Activated naive CD4-positive, alpha-beta T cell (primary cell): ENCODE results near the gene EHD1.

Experiments
- DNase-seq, 4 experiments: peaks; one replicate each; lab custom pipeline; 2025; lab: John Stamatoyannopoulos, UW

The EHD1 gene

DNA sequence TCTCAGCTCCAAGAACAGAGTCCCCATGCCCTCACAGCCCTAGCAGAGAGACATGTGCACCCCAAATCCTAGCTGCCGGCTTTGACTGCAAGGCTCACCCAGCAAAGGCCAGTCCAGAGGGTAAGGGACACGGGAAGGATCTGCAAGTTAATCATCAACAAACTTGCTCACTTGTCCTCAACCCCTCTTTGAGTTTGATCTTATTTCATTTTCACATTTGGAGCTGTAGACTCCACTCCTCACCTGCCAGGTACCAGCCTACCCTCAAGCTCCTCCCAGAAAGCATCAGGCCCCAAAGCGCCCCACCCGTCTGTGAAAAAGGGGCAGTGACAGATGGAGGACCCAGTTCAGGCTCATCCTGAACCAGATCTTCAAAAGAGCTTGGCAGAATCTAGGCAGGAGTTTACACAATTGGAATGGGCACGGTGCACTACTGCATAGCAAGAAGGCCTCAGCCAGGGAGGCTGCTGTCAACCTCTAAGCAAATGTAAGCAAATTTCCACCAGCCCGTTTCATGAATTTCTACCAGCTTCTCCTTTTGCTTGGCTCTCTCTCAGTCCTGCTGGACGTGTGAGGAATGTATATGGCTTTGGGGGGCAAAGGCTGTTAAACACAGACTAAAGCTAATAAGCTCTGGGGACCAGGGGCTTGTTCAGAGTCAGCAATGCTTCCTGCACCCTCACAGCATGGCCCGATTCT lies 5.5 kb downstream of the EHD1 start:
- DNase-seq, result no peak

DNA sequence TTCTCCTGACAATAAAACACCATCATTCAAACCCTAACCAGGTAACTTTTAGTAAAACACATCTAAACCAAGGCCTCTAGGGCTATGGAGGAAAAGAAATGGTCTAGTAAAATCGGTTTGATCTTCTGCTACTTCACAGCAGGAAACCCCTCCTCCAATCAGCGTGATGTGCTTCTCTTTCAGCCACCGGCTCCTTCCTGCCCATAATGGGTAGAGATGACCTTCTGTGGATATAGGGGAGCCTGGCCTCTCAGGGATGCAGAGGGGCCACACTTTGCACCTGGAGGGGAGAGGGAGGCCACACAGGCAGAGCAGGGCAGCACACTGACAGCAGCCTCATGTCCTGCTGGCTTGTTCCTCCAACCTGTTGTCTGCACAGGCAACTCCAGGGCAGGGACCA lies 6.9 kb downstream of the EHD1 start:
- no peak for DNase-seq

GRCh38 chr11:64870893-64871466 lies 7.4 kb downstream of the EHD1 start:
- DNase-seq, result no peak

- DNase-seq, result no peak
Observed at GRCh38 chr11:64870176-64870892, 8.1 kb downstream of the EHD1 start.

- no peak for DNase-seq
Observed at GRCh38 chr11:64869571-64870175, 8.7 kb downstream of the EHD1 start.

DNA sequence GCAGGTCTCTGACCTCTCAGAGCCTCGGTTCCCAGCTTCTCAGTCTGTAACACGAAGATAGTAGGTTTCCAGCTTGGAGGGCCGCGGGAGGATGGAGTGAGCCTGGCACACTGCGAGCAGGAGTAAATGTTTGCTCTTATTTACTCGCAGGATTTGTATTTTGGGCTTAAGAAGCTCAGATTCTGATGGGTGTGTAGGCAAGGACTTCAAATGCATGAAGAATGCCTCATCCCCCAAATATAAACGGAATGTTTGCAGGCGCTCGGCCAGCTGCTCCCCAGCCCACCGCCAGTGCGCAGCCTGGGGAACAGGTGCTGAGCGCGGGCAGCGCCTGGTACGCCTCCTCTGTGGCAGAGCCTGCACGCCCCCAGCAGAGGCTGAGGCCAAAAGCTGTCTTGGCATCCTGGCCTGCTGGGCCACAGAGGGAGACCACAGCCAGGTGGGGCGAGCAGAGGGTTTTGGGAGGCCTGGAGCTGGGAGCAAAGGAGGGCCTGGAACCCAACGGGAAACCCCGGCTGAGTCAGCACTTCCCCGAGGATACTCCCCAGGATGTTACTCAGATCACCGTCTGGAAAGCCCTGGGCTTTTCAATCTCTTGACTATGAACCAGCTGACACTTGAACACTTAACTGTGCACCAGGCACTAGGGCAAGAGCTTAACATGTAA lies 9.4 kb downstream of the EHD1 start:
- DNase-seq, result peak in 2 of 4 experiments; percentile 24 to 26

DNA sequence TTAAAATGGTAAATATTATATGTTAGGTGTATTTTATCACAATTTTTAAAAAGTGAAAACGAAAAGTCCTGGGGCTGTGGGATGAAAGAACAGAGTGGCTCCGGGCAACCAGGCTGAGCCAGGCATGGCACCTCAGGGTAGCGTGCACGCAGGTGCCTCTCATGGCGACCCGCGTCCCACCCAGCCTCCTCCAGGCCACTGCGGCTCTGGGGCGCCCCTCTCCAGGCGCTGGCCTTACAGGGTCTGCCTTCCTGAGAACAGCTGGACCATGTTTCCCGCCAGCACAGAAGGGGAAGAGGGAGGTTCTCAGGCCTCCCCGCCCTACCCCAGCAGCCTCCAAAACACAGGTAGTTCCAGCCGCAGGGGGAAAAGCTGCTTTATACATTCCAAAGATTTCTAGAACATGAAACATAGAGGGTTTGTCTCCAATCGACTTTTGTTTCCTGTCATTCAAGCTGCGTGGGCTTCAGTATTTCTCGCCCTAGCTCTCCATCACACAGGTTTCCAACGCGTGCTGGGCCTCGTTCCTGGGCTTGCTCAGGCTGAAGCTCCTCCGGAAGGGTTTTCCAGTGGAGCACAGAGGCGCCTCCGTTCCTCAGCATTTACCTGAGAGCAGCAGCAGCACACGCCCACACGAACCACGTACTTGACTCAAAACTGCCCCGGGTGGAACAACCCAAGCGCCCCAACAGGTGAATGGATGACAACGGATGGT lies 10.5 kb downstream of the EHD1 start:
- DNase-seq, result no peak

DNA sequence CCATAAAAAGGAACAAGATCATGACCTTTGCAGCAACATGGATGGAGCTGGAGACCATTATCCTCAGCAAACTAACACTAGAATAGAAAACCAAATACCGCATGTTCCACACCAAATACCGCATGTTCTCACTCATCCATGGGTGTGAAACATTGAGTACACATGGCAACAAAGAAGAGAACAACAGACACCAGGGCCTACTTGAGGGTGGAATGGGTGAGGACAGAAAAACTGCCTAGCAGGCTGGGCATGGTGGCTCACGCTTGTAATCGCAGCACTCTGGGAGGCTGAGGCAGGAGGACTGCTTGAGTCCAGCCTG lies 12.3 kb downstream of the EHD1 start:
- no peak for DNase-seq

DNA sequence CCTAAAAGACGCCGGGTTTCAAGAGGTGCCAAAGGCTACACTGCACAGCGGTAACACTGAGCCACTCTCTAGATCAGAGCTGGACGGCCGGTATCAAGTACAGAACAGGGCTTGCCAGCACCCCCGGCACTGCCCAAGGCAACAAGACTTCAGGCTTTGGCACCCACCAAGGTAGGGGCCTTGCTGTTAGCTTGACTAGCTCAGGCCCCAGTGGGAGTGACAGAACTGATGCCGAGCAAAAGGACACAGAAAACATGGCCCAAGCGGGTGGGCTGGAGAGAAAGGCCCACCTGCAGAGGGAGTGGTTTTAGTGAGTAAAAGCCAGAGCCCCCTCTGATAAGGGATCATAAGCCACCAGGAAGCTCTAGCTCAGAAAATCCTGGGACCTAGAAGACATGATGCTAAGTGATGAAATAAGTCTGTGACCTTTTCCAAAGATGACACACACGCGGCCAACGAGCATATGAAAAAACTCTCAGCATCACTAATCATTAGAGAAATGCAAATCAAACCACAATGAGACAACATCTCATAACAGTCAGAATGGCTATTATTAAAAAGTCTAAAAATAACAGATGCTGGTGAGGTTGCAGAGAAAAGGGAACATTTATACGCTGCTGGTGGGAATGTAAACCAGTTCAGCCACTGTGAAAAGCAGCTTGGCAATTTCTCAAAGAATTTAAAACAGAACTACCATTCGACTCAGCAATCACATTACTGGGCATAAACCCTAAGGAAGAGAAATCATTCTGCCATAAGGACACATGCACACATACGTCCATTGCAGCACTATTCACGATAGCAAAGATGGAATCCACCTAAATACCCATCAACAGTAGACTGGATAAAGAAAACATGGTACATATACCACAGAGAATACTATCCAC lies 12.9 kb downstream of the EHD1 start:
- no peak for DNase-seq

GRCh38 chr11:64864473-64865285 lies 13.7 kb downstream of the EHD1 start:
- no peak for DNase-seq

DNA sequence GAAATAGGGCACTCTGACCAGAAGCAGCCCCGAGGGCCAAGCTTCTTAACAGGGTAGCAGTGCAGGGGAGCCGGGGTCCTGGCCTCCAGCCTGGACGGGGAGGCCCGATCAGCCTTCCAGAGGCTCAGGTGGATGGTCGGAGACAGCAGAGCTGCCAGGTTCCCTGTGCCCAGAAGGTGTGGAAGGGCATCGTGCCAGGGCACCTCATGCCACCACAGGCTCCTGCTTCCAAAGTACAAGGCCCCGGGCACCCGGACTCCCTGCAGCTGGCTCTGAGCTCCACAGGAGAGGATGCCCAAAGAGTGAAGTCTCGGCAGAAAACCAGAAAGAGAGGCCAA lies 14.3 kb downstream of the EHD1 start:
- no peak for DNase-seq

GRCh38 chr11:64863391-64864060 lies 14.9 kb downstream of the EHD1 start:
- no peak for DNase-seq

- no peak for DNase-seq
Observed at GRCh38 chr11:64862987-64863390, 15.4 kb downstream of the EHD1 start.

- no peak for DNase-seq
Observed at GRCh38 chr11:64861227-64861975, 17.0 kb downstream of the EHD1 start.

GRCh38 chr11:64859542-64860414 lies 18.6 kb downstream of the EHD1 start:
- peak in 1 of 4 experiments; percentile 26 for DNase-seq

- peak in 3 of 4 experiments; percentile 35 to 51 (median 37) for DNase-seq
Observed at GRCh38 chr11:64858467-64859263, 19.8 kb downstream of the EHD1 start.

- DNase-seq, result no peak
Observed at GRCh38 chr11:64857485-64857884, 20.9 kb downstream of the EHD1 start.
